ENCODE results near the gene CBL.

- TF ChIP-seq ZNF274 (IDR thresholded peaks at IDR 0.05; ENCODE audit: low read depth, low read length) (no peak), SUZ12 (IDR thresholded peaks at IDR 0.05; ENCODE audit: extremely low read depth, insufficient read depth, insufficient read length) (no peak)
Measured at GRCh38 chr11:119193001-119193400, 13.1 kb upstream of the CBL start.
